ENCODE measurements around the gene KLF6. TPM values are rescaled to one million over a fixed set of nuclear protein-coding genes. Genes with fewer than 3 reads are reported as not detected.

Gene KLF6
- total and polyA plus RNA-seq, 9 of the 15 experiments (the other 6 are each of a cell fraction or from before 2014, with no cell fraction given), result 3.2 to 23.9 (median 8.0) TPM

DNA sequence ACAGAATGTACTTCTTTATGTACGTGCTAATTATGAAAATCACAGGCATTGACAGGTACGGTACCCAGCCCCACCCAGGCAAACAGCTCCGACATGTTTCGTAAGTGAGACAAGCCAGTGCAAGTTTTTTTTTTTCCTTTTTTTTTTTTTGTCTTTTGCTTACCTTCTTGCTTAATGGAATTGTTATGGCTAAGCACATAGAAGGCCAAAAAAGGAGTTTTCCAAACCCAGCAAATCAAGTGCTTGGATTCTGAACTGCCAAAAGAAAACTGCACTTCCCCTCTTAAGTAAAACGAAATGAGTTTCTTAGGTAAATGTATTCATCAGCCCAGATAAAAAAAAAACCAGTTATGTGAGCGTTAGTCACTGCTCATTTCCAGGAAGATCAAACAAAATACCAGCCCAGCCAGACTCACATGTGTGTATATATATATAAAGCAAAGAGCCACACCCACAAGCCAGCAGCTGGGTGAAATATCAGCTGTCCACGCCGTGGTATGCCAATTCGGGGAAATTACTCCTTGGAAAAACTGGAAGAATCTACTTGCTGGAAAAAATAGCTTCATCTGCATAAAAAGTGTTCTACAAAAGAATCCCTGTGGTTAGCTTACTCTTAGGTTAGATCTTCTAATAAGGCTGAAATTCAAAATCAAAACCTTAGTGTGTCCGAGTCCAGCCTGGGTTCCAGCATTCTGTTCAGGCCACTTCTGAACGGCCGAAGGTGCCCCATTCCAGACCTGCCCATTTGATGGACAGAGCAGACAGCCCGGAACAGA lies 8.0 kb downstream of the KLF6 start (continued):
- TF ChIP-seq MIER1 (IDR thresholded peaks at IDR 0.05; ENCODE audit: low read depth) (no peak), C11orf30 (IDR thresholded peaks at IDR 0.05; ENCODE audit: low read depth) (peak; percentile 33; the same call in 1 of the 2 replicates), ADNP (tag; IDR thresholded peaks at IDR 0.05) (no peak), POLR2AphosphoS2 (IDR thresholded peaks at IDR 0.05; ENCODE audit: low read length) (peak; percentile 85), ELF1 (tag; IDR thresholded peaks at IDR 0.05) (no peak), POU5F1 (IDR thresholded peaks at IDR 0.05; ENCODE audit: borderline replicate concordance, low read depth, low read length, partially characterized antibody) (no peak), LCOR (CRISPR knock-in tag; IDR thresholded peaks at IDR 0.05) (no peak), SMC3 (conservative IDR thresholded peaks at IDR 0.05; ENCODE audit: insufficient read depth, low read depth, low read length) (no peak), MCM2 (IDR thresholded peaks at IDR 0.05; ENCODE audit: low read depth) (no peak), MTF1 (CRISPR knock-in tag; IDR thresholded peaks at IDR 0.05; ENCODE audit: borderline replicate concordance) (no peak), TCFL5 (CRISPR knock-in tag; conservative IDR thresholded peaks at IDR 0.05) (no peak), NCOR1 (IDR thresholded peaks at IDR 0.05) (no peak), HBP1 (CRISPR knock-in tag; IDR thresholded peaks at IDR 0.05) (no peak), SETDB1 (IDR thresholded peaks at IDR 0.05; ENCODE audit: low read length) (no peak), MNT (conservative IDR thresholded peaks at IDR 0.05) (peak; percentile 37 to 38; a peak in 1 of 4 replicates), TAF9B (IDR thresholded peaks at IDR 0.05; ENCODE audit: partially characterized antibody) (peak; percentile 53), TAF1 (IDR thresholded peaks at IDR 0.05; ENCODE audit: control insufficient read depth, extremely low read depth, insufficient read depth, low read length, severe bottlenecking) (no peak)
- TF ChIP-seq, protein P1, sequence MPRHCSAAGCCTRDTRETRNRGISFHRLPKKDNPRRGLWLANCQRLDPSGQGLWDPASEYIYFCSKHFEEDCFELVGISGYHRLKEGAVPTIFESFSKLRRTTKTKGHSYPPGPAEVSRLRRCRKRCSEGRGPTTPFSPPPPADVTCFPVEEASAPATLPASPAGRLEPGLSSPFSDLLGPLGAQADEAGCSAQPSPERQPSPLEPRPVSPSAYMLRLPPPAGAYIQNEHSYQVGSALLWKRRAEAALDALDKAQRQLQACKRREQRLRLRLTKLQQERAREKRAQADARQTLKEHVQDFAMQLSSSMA (CRISPR knock-in tag; IDR thresholded peaks at IDR 0.05), result no peak

Data from K562 (cell line).